HepG2 (cell line): ENCODE data around the gene LDAH. TPM values are rescaled to one million over a fixed set of nuclear protein-coding genes. Genes with fewer than 3 reads are reported as not detected.
A peak's percentile ranks its signal among the peaks of the same experiment; 100 is the strongest.

Experiments
- AHR ChIP-seq: IDR thresholded peaks from 2 replicates; pipeline ENCODE4 v1.6.1; 2018; ENCODE audit warnings: missing genetic modification reagents, missing compliant biosample characterization
- ATAD3A ChIP-seq: sonication (generic); formaldehyde crosslinking; IDR thresholded peaks from 2 replicates; pipeline ENCODE4 v1.4.0; 2020; ENCODE audit warnings: missing genetic modification reagents
- CBX5 ChIP-seq: sonication (generic); formaldehyde crosslinking; IDR thresholded peaks from 2 replicates; pipeline ENCODE4 v1.4.0; 2020; ENCODE audit warnings: missing genetic modification reagents, borderline replicate concordance
- DNMT3B ChIP-seq: conservative IDR thresholded peaks from 2 replicates; pipeline ENCODE4 v1.6.1; 2016; ENCODE audit warnings: missing biosample characterization, control low read depth
- HMGA1 ChIP-seq: sonication (generic); formaldehyde crosslinking; conservative IDR thresholded peaks from 2 replicates; pipeline ENCODE4 v1.4.0; 2020; ENCODE audit warnings: missing genetic modification reagents
- HOXA9 ChIP-seq: sonication (generic); formaldehyde crosslinking; IDR thresholded peaks from 2 replicates; pipeline ENCODE4 v1.8.1; 2022; ENCODE audit warnings: missing genetic modification reagents, mild to moderate bottlenecking, moderate library complexity, borderline replicate concordance
- IKZF5 ChIP-seq: IDR thresholded peaks from 2 replicates; pipeline ENCODE4 v1.6.1; 2018; ENCODE audit warnings: missing genetic modification reagents, mild to moderate bottlenecking, missing compliant biosample characterization
- ISL2 ChIP-seq: sonication (generic); formaldehyde crosslinking; IDR thresholded peaks from 2 replicates; pipeline ENCODE4 v1.5.0; 2020; ENCODE audit warnings: missing genetic modification reagents
- MTA1 ChIP-seq: sonication (generic); formaldehyde crosslinking; IDR thresholded peaks from 2 replicates; pipeline ENCODE4 v1.4.0; 2020; ENCODE audit warnings: missing genetic modification reagents, mild to moderate bottlenecking, borderline replicate concordance
- PRDM10 ChIP-seq: sonication (generic); formaldehyde crosslinking; IDR thresholded peaks from 2 replicates; pipeline ENCODE4 v1.4.0; 2020; ENCODE audit warnings: low read depth, missing genetic modification reagents
- PRMT3 ChIP-seq: sonication (generic); formaldehyde crosslinking; IDR thresholded peaks from 2 replicates; pipeline ENCODE4 v1.8.1; 2022; ENCODE audit warnings: low read depth, mild to moderate bottlenecking, moderate library complexity, missing genetic modification reagents, borderline replicate concordance
- RFX1 ChIP-seq: fragments of 450-650 bp; IDR thresholded peaks from 2 replicates; pipeline ENCODE4 v1.6.1; 2017
- ZFP41 ChIP-seq: sonication (generic); formaldehyde crosslinking; IDR thresholded peaks from 2 replicates; pipeline ENCODE4 v1.4.0; 2020; ENCODE audit warnings: mild to moderate bottlenecking, missing genetic modification reagents, borderline replicate concordance
- ZNF230 ChIP-seq: sonication (generic); formaldehyde crosslinking; IDR thresholded peaks from 2 replicates; pipeline ENCODE4 v1.4.0; 2020; ENCODE audit warnings: mild to moderate bottlenecking, missing genetic modification reagents
- ZNF614 ChIP-seq: IDR thresholded peaks from 2 replicates; pipeline ENCODE4 v1.6.1; 2018; ENCODE audit warnings: missing biosample characterization, missing genetic modification reagents, inconsistent platforms, borderline replicate concordance
- ZNF775 ChIP-seq: sonication (generic); formaldehyde crosslinking; IDR thresholded peaks from 2 replicates; pipeline ENCODE4 v1.4.0; 2020; ENCODE audit warnings: missing genetic modification reagents, mild to moderate bottlenecking, moderate library complexity, borderline replicate concordance
- ZNF879 ChIP-seq: sonication (generic); formaldehyde crosslinking; IDR thresholded peaks from 2 replicates; pipeline ENCODE4 v1.8.1; 2023; ENCODE audit warnings: missing genetic modification reagents
- ZNF883 ChIP-seq: sonication (generic); formaldehyde crosslinking; IDR thresholded peaks from 2 replicates; pipeline ENCODE4 v1.5.1; 2020; ENCODE audit warnings: mild to moderate bottlenecking, missing genetic modification reagents; ENCODE audit errors: not compliant biosample characterization
- polyA plus RNA-seq, 8 experiments: library from polyadenylated mRNA; depleted of rRNA in 3 of 8; stranded (reverse) in 7 of 8; unstranded in 1 of 8; fragments of >200 nt; fragmentation: Illumina TruSeq in 4 of 8; extraction: Trizol in 4 of 8; gene quantifications; 2 replicates each; pipeline versions ENCODE4 v1.2.1 to v1.2.3, GENCODE V29; 2011 to 2016; ENCODE audit warnings: low read depth in 4 of 8, missing spikeins in 1 of 8, mixed read lengths in 1 of 8; ENCODE audit not compliant: insufficient read depth in 1 of 8
- total RNA-seq, 5 experiments: library from RNA; depleted of rRNA; stranded (reverse); fragments of >200 nt; fragmentation: Illumina TruSeq; extraction: Trizol; gene quantifications; 2 replicates each; pipeline ENCODE4 v1.2.3, GENCODE V29; 2016; ENCODE audit warnings: low read depth in 1 of 5
- TF ChIP-seq, protein P1 (sequence below): fragments of 450-650 bp; IDR thresholded peaks from 2 replicates; pipeline ENCODE4 v1.6.1; 2017; ENCODE audit warnings: mild to moderate bottlenecking

LDAH gene
- total and polyA plus RNA-seq, 2 of the 13 experiments (the other 11 are each of a cell fraction or from before 2014, with no cell fraction given): 28.8 to 46.2 TPM

DNA sequence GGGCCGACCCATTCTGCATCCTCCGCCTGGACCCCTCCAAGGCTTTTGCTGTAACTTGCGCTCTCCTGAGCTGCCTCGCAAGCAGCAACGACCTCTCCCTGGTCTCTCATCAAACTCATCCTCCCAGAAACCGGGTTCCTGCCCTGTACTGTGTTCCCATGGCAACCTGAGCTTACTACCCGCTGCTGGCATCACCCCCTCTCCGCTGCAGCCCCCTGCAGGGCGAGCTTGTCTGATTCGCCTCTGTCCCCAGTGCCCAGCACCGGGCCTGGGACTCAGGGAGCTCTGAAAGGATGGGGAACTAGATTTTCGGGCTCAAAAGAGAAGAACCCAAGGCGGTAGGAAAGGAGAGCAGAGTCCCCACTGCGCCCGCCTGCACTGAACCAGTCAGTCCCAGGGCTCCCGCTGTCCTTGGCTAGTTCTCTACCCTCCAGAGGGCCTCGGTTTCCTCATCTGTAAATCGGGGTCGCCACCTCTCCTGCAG, 172.5 kb downstream of the LDAH start (continued):
- TF ChIP-seq, protein P1, sequence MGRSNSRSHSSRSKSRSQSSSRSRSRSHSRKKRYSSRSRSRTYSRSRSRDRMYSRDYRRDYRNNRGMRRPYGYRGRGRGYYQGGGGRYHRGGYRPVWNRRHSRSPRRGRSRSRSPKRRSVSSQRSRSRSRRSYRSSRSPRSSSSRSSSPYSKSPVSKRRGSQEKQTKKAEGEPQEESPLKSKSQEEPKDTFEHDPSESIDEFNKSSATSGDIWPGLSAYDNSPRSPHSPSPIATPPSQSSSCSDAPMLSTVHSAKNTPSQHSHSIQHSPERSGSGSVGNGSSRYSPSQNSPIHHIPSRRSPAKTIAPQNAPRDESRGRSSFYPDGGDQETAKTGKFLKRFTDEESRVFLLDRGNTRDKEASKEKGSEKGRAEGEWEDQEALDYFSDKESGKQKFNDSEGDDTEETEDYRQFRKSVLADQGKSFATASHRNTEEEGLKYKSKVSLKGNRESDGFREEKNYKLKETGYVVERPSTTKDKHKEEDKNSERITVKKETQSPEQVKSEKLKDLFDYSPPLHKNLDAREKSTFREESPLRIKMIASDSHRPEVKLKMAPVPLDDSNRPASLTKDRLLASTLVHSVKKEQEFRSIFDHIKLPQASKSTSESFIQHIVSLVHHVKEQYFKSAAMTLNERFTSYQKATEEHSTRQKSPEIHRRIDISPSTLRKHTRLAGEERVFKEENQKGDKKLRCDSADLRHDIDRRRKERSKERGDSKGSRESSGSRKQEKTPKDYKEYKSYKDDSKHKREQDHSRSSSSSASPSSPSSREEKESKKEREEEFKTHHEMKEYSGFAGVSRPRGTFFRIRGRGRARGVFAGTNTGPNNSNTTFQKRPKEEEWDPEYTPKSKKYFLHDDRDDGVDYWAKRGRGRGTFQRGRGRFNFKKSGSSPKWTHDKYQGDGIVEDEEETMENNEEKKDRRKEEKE: no peak
- TF ChIP-seq PRMT3 (CRISPR knock-in tag) (0 out of 2 replicates have a peak, but pooled peaks have one; percentile 4), HOXA9 (CRISPR knock-in tag) (no peak), ZNF879 (CRISPR knock-in tag) (peak; percentile 5; the same call in 1 of the 2 replicates), ISL2 (CRISPR knock-in tag) (0 out of 2 replicates have a peak, but pooled peaks have one; percentile 7), PRDM10 (CRISPR knock-in tag) (no peak), IKZF5 (no peak), MTA1 (CRISPR knock-in tag) (no peak), DNMT3B (no peak), ZNF775 (no peak), ZNF883 (CRISPR knock-in tag) (no peak), AHR (CRISPR knock-in tag) (0 out of 2 replicates have a peak, but pooled peaks have one; percentile 12), ZNF614 (CRISPR knock-in tag) (no peak), RFX1 (peak; percentile 77), ZNF230 (CRISPR knock-in tag) (no peak), ZFP41 (CRISPR knock-in tag) (peak; percentile 78; the same call in 1 of the 2 replicates), CBX5 (CRISPR knock-in tag) (peak; percentile 52; the same call in 1 of the 2 replicates), ATAD3A (no peak), HMGA1 (no peak)
